Measurements from ENCODE around the gene LBHD2. TPM values are rescaled to one million over a fixed set of nuclear protein-coding genes. Genes with fewer than 3 reads are reported as not detected.

The LBHD2 gene
- total RNA-seq, 1 donor from 2014 or later = not detected

DNA sequence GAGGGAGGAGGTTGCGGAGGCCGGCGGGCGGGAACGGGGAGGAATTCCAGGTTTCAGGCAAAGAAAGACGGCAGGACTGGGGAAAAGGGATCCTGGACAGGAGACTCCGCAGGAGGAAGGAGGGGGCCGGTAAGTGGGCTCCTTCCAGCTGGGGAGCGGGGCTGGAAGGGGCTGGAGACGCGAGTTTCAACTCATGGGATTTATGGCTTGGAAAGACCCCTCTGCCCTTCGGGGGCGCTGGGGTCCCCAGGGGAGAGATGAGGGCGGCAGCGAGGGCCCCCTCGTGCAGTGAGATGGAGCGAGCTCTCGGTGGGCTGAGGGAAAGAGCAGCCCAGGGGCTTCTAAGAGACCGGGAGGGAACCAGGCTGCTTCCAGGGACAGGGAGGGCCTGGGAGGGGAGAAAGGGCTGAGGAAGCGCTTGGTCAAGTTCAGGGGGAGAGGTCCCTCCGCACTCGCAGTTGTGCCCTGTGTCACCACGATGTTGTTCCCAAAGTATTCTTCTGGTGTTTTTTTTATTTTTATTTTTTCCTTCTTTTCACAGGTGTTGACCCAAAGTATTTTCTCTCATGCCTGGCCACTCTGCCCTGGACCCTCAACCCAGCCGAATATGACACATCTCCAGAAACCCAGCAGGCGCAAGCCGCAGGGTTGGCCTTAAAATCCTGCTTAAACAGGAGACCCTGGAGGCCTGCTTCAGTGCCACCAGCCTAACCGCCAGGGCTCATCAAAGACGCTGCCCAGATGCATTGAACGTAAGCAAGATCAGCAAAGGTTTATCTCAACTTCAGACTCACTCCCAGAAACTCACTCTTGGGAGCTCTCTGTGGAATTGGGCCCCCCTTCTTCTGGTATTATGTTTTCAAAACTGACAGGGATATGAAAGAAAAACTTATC is 55.4 kb downstream of the LBHD2 start:
- peaks cover 7% of the 10 kb centered on the region for H3K27me3 Mint-ChIP-seq (ENCODE audit: unreplicated experiment)
- no peak overlapping the region for H3K27ac Mint-ChIP-seq (ENCODE audit: unreplicated experiment)
- H3K9me3 Mint-ChIP-seq (ENCODE audit: unreplicated experiment) = peaks cover 9% of the 10 kb centered on the region
- DNase-seq = no peak
- H3K36me3 Mint-ChIP-seq (ENCODE audit: unreplicated experiment) = peaks cover 5% of the 10 kb centered on the region
- TF ChIP-seq, protein P1, sequence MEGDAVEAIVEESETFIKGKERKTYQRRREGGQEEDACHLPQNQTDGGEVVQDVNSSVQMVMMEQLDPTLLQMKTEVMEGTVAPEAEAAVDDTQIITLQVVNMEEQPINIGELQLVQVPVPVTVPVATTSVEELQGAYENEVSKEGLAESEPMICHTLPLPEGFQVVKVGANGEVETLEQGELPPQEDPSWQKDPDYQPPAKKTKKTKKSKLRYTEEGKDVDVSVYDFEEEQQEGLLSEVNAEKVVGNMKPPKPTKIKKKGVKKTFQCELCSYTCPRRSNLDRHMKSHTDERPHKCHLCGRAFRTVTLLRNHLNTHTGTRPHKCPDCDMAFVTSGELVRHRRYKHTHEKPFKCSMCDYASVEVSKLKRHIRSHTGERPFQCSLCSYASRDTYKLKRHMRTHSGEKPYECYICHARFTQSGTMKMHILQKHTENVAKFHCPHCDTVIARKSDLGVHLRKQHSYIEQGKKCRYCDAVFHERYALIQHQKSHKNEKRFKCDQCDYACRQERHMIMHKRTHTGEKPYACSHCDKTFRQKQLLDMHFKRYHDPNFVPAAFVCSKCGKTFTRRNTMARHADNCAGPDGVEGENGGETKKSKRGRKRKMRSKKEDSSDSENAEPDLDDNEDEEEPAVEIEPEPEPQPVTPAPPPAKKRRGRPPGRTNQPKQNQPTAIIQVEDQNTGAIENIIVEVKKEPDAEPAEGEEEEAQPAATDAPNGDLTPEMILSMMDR (IDR thresholded peaks at IDR 0.05; ENCODE audit: partially characterized antibody, unreplicated experiment) = no peak
- peak overlapping the region; percentile 49 for H3K4me3 Mint-ChIP-seq (ENCODE audit: unreplicated experiment)
- H3K4me1 Mint-ChIP-seq (ENCODE audit: low read depth, unreplicated experiment) = peaks cover 29% of the 10 kb centered on the region

Other genes starting within 250 kb of the LBHD2 start
- gene AMN, start 161.5 kb upstream of the LBHD2 start, total RNA-seq (ENCODE audit: unreplicated experiment) = 0.34 TPM
- 125 TPM for gene CDC42BPB, start 26.7 kb upstream of the LBHD2 start, total RNA-seq (ENCODE audit: unreplicated experiment)
- 0.81 TPM for gene EXOC3L4, start 10.5 kb downstream of the LBHD2 start, total RNA-seq (ENCODE audit: unreplicated experiment)
- 4.3 TPM for gene TNFAIP2, start 39.3 kb downstream of the LBHD2 start, total RNA-seq (ENCODE audit: unreplicated experiment)

Data from glutamatergic neuron (in vitro differentiated cells).